Measurements from ENCODE around the gene MALRD1. TPM values are rescaled to one million over a fixed set of nuclear protein-coding genes. Genes with fewer than 3 reads are reported as not detected.
"Not testable (repeated sequence)": the region's sequence is repeated elsewhere in the genome, so short reads cannot be mapped to it uniquely, and the experiment has no call there.

Gene MALRD1
- total and polyA plus RNA-seq, 2 donors (not counting 1 experiment from before 2014, with no cell fraction given) = 0.62 to 1.7 TPM

- no peak for TF ChIP-seq EZH2 (IDR thresholded peaks at IDR 0.05; ENCODE audit: low read length, missing control alignments)
- TF ChIP-seq CTCF (conservative IDR thresholded peaks at IDR 0.05 in 1 of 2, IDR thresholded peaks at IDR 0.05 in 1 of 2; ENCODE audit: low read depth in 1 of 2, low read length in 2 of 2) = no peak
- H3K27me3 ChIP-seq (ENCODE audit: control insufficient read depth, insufficient read depth, low read length) = no peaks in the 10 kb centered on the region
- H3K4me3 ChIP-seq (replicated peaks in 1 of 4; ENCODE audit: control extremely low read depth in 1 of 4, insufficient read depth in 1 of 4, low read depth in 3 of 4, low read length in 4 of 4) = no peak overlapping the region
- no peak overlapping the region for H3K4me2 ChIP-seq (ENCODE audit: extremely low read depth, insufficient read depth, low read length)
- no peak overlapping the region for H3K9ac ChIP-seq (ENCODE audit: insufficient read depth, low read length)
- no peaks in the 10 kb centered on the region for H3K79me2 ChIP-seq (ENCODE audit: control insufficient read depth, insufficient read depth, low read length)
- no peak overlapping the region for H3K27ac ChIP-seq (ENCODE audit: insufficient read depth, low read length)
- no peak overlapping the region for H2AFZ ChIP-seq (ENCODE audit: low read length)
- no peaks in the 10 kb centered on the region for H3K9me3 ChIP-seq (ENCODE audit: control insufficient read depth, insufficient read depth, low read depth, low read length)
- H3K36me3 ChIP-seq (ENCODE audit: control insufficient read depth, insufficient read depth, low read length) = no peaks in the 10 kb centered on the region
- DNase-seq (ENCODE audit: low read depth in 2 of 2) = no peak
- H3K4me1 ChIP-seq (ENCODE audit: control insufficient read depth, extremely low read depth, insufficient read depth, low read length) = no peaks in the 10 kb centered on the region
- no peaks in the 10 kb centered on the region for H4K20me1 ChIP-seq (ENCODE audit: control insufficient read depth, extremely low read depth, insufficient read depth, low read length)
Measured at GRCh38 chr10:19767876-19768275, 719.3 kb downstream of the MALRD1 start.

DNA sequence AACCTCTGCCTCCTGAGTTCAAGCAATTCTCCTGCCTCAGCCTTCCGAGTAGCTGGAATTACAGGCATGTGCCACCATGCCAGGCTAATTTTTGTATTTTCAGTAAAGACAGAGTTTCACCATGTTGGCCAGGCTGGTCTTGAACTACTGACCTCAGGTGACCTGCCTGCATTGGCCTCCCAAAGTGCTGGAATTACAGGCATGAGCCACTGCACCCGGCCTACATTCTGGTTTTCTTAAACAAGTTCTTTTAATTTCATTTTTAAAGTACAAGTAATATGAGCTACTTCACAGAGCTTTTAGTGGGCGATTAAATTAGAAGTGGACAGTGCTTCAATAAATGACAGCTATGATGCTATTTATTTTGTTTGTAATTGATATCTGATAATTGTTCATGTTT lies 721.2 kb downstream of the MALRD1 start:
- H3K9me3 ChIP-seq (ENCODE audit: control insufficient read depth, insufficient read depth, low read depth, low read length); H3K36me3 ChIP-seq (ENCODE audit: control insufficient read depth, insufficient read depth, low read length); H3K27me3 ChIP-seq (ENCODE audit: control insufficient read depth, insufficient read depth, low read length); DNase-seq (ENCODE audit: low read depth in 2 of 2); H3K27ac ChIP-seq (ENCODE audit: insufficient read depth, low read length); H3K4me2 ChIP-seq (ENCODE audit: extremely low read depth, insufficient read depth, low read length); H3K79me2 ChIP-seq (ENCODE audit: control insufficient read depth, insufficient read depth, low read length); H3K4me1 ChIP-seq (ENCODE audit: control insufficient read depth, extremely low read depth, insufficient read depth, low read length); H3K9ac ChIP-seq (ENCODE audit: insufficient read depth, low read length); H2AFZ ChIP-seq (ENCODE audit: low read length); H3K4me3 ChIP-seq (replicated peaks in 1 of 4; ENCODE audit: control extremely low read depth in 1 of 4, insufficient read depth in 1 of 4, low read depth in 3 of 4, low read length in 4 of 4); H4K20me1 ChIP-seq (ENCODE audit: control insufficient read depth, extremely low read depth, insufficient read depth, low read length): not testable (repeated sequence)

DNA sequence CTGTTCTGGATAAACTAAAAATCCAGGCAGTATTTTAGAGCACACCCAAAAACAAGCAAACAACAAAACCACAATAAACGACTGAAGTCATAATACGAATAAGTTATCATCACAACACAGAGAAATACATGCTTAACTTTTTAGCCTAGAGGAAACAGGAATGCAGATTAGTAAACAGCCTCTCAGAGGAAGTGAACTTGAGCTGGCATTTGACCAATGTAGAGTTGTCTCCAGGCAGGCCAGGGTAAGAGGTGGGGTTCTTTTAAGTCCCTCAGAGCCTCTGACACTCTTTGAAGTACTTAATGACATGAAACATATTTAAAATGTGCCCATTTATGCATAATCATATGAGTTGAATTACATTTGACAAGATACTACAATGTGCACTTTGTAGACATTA lies 724.4 kb downstream of the MALRD1 start:
- no peaks in the 10 kb centered on the region for H4K20me1 ChIP-seq (ENCODE audit: control insufficient read depth, extremely low read depth, insufficient read depth, low read length)
- H3K9ac ChIP-seq (ENCODE audit: insufficient read depth, low read length) = no peak overlapping the region
- no peaks in the 10 kb centered on the region for H3K9me3 ChIP-seq (ENCODE audit: control insufficient read depth, insufficient read depth, low read depth, low read length)
- no peaks in the 10 kb centered on the region for H3K36me3 ChIP-seq (ENCODE audit: control insufficient read depth, insufficient read depth, low read length)
- DNase-seq (ENCODE audit: low read depth in 2 of 2) = no peak
- TF ChIP-seq CTCF (conservative IDR thresholded peaks at IDR 0.05 in 1 of 2, IDR thresholded peaks at IDR 0.05 in 1 of 2; ENCODE audit: low read depth in 1 of 2, low read length in 2 of 2) = no peak
- no peak for TF ChIP-seq EZH2 (IDR thresholded peaks at IDR 0.05; ENCODE audit: low read length, missing control alignments)
- H3K27ac ChIP-seq (ENCODE audit: insufficient read depth, low read length) = no peak overlapping the region
- no peaks in the 10 kb centered on the region for H3K27me3 ChIP-seq (ENCODE audit: control insufficient read depth, insufficient read depth, low read length)
- H3K4me2 ChIP-seq (ENCODE audit: extremely low read depth, insufficient read depth, low read length) = no peak overlapping the region
- no peaks in the 10 kb centered on the region for H3K4me1 ChIP-seq (ENCODE audit: control insufficient read depth, extremely low read depth, insufficient read depth, low read length)
- H3K4me3 ChIP-seq (replicated peaks in 1 of 4; ENCODE audit: control extremely low read depth in 1 of 4, insufficient read depth in 1 of 4, low read depth in 3 of 4, low read length in 4 of 4) = no peak overlapping the region
- H2AFZ ChIP-seq (ENCODE audit: low read length) = no peak overlapping the region
- H3K79me2 ChIP-seq (ENCODE audit: control insufficient read depth, insufficient read depth, low read length) = no peaks in the 10 kb centered on the region

All from fibroblast of lung (primary cell).